NCI-H146 (cell line): ENCODE measurements around the gene SEMA5A.
A peak's percentile ranks its signal among the peaks of the same experiment; 100 is the strongest.

ENCODE experiments used
- DNase-seq: peaks from one replicate; lab custom pipeline; 2025; lab: John Stamatoyannopoulos, UW

The SEMA5A gene

DNA sequence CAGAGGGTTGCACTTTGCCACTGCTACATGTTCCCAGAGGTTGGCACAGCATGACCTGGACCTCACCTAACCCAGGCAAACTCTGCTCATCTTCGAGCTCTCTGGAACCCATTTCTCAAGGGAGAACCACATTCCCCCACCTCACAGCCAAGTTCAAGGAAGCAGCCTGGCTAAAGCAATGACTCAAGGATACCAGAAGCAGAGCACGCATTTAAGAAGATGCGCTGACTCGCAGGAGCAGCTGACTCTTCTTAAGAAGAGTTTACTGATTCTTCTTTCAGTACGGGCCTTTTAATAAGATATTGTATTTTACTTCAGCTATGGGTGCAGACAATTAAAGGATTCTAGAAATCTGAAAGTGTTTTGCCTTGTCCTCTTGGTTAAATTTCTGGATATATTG is 4.1 kb upstream of the SEMA5A start:
- no peak for DNase-seq

DNA sequence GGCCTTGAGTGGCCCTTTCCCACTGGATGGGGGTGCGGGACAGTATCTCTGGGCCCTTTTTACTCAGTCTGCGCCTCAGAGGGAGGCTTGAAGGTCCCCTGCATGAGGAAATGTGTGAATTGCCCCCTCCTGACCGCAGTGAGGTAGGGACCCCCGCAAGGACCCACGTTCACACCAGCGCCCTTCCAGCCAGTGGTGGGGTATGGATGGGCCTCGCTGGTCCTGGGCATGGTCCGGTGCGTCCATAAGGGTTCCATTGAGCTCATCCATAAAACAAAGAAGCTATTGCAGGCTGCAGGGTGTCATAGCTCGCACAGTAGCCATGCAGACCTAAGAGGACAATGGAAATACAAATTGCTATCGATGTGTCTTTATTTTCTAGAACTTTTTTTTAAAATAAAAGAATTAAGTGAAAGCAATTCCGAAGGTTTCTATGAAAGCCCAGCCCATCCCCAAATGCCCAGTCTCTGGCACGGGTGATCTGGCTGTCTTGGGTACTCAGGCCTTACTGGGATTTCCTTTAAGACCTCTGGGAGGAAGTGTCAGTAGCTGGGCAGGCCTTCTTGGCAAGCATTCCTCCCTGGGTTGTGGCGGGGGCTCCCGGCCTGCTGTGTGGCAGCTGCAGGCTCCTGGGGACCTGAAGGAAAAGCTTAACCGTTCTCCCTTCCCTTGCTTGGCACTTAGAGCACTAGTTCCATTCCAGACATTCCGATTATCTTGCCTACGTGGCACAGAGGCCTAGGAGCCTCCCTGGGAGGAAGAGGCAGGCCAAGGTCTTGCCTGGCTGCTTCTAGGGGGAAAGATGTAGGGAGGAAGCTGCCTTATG is 1.5 kb upstream of the SEMA5A start:
- DNase-seq, result no peak

DNA sequence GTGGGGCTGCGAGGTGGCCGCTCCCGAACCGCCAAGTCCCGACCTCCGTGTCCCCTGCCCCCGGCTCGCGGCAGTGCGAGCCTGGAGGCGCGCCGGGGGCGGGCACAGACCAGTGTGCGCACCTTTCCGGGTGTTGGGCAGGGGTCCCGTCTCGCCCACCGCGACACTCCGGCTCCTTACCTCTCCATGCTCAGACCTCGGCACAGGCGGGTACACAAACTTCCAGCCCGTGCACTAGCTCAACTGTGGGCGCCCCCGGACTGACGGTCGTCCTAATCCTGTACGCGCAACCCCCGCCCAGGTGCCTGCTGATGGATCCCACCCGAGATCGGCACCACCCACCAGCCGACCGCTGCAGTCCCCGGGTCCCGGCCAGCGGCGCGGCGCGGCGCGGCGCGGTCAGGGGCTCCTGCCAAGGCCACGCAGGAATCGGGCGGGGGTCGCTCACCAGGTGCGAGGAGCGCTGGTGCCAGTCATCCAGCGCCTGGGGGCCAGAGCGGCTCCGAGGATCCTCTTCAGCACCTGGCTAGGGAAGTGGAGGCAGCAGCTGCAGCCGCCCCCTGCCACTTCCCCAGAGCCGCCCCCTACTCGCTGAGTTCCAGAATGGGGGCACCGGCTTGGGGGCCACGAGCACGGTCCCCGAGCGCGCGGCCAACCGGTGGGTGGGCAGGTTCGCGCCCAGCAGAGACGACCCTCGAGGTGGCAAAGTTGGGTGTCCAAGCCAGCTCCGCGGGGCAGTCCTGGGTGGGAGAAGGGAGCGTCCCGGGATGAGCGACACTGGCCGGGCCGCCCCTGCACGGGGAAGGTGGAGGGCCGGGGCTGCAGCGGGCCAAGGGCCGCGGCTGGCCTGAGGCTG is 511 bp downstream of the SEMA5A start:
- no peak for DNase-seq

GRCh38 chr5:9544502-9545135 is 1.3 kb downstream of the SEMA5A start:
- DNase-seq, result peak; percentile 15

DNA sequence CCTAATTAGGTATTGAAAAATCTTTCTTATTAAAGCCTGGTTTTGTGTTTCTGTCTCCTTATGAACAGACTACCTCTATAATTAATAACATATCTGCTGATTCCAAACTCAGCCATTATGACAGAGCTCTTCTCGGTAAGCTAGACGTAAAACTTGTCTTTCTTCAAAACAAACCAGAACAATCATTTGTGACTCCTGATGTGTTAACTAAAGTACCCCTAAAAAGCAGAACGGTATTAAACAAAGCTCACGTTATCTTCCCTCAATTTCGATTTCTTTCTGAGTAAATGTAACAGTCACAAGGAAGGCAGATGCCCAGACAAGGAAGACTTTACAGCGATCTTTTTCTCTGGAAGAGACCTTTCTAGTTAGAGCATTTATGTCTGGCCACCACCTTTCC is 1.8 kb downstream of the SEMA5A start:
- DNase-seq, result no peak

DNA sequence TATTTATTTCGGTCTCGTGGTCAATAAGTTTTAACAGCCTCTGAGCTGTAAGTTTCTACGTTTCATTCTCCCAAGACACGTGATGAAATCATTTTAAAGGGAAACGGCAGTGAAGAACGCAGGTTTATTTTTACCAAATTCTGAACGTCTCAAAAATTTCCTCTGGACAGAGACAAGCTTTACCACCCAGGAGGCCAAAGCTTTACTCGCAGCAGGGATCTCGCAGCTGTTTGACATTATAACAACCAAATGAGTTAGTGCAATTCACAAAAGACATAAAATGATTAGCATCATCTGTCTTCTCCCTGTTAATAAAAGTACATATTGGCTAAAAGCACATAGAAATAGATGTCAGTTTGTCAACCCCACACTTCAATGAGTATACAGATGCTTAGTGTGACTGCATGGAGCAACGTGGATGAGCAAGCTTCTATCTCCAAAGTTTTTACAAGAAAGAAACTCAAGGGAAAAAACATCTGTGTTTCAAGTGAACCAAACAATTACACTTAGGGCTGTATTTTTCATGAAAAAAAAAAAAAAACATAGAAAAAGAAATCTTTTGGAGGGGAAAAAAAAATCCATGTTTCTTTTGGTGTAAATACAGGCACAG is 2.5 kb downstream of the SEMA5A start:
- DNase-seq, result no peak

GRCh38 chr5:9540791-9541190 is 5.1 kb downstream of the SEMA5A start:
- no peak for DNase-seq

DNA sequence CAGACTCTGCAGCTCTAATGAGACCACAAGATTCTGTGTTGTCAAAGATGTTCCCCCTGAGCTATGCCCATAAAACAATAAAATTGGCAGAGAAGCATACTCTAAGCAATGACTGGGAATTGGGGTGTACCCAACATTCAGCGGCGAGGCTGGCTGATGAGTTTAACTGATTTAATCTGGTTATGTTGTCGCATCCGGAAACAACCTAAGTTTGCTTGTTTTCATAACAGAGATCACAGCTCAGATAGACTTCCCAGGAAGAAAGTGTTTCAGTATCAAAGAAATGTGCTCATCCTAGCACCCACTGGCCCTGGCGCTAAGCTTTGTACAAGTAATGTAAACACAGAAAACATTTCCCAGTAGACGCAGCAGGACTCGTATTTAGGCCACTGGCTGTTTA is 7.4 kb downstream of the SEMA5A start:
- no peak for DNase-seq

GRCh38 chr5:9537223-9538141 is 8.4 kb downstream of the SEMA5A start:
- DNase-seq, result no peak

- no peak for DNase-seq
These were observed 9.2 kb downstream of the SEMA5A start for GRCh38 chr5:9536717-9537116.

GRCh38 chr5:9534881-9535517 is 10.9 kb downstream of the SEMA5A start:
- DNase-seq, result no peak

DNA sequence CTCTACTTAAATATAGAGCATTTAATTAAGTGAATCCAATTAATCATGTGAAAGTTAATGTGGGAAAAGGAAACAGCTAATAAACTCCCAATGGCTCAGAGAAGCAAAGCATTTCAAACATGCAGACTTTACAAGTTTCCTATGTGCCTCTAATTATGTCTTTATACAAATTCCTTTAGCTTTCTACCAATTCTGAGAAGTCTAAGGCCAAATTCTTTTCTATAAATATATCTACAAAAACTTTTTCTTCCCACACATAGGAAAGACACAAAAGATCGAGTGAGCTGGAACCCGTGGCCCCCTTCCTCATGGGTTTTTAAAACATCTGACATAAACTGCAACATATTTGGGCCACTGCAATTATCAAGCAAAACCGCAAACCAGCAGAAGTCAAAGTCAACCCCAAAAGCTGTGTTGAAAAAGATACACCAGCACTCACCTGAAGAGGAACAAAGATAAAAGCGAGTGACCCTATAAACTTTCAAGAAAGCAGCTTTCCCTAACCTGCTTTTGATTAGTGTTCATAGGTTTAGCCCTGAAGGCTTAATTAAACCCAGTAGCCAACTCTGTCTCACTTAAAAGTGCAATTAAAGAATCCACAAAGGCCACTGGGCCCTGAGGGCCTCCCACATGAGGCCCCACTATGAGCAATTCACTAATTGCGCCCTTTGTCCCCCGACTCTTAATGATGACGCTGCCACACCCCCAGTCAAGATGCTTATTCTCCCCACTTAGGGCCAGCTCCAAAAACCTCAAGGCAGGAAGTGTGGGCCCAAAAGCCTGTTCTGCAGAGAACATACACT is 12.1 kb downstream of the SEMA5A start:
- no peak for DNase-seq

GRCh38 chr5:9533096-9533495 is 12.8 kb downstream of the SEMA5A start:
- no peak for DNase-seq

DNA sequence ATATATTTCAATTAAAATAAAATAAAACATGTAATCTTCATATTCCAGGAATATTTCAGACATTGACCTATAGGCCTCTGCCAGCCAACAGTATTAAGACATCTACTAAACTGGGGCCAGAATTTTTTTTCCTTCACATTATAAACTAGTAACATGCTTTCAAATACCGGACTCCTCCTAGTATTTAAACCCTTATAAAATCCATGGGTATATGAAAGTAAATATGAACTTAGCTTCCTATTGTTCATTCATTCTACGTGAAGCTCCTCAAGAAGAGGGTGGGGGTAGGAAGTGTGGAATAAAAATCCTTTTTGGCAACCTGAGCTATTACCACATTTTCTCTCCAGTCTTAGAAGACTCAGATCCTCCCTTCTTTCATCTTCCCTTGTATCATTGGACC is 16.4 kb downstream of the SEMA5A start:
- DNase-seq, result no peak

DNA sequence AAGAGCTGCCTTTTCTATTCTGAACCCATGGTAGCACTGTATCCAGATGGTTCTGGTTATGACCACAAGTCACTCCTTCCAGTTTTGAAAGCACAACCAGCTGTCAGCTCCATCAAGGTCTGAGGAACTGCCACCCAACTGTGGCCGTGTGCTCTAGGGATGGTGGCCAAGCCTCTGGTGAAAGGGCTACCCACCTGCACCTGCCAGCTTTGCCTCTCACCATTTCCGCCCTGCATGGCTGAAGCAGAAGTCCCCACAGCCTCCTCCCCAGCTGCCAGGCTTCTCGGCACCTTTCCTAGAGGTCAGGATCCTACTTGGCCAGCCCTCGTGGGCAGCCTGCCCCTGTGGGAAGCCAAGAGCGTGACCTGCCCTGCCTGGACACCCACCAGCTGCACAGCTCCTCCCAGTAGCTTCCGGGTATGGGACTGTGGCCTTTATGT is 16.8 kb downstream of the SEMA5A start:
- DNase-seq, result no peak

DNA sequence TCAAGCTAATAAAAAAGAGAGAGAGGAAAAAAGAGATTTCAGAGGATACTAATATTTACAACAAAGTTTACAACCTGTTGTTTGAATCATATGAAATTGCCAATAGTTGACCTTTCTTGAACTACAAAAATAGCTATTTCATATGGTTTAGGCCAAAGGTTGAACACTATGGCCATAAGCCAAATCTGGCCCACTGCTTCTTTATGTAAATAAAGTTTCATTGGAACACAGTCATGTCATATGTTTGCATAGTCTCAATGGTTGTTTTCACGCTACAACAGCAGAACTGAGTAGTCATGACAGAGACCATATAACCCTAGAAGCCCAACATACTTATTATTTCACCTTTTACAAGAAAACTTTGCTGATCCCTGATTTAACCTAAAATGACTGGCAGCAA is 20.9 kb downstream of the SEMA5A start:
- DNase-seq, result no peak

- no peak for DNase-seq
These were observed 22.6 kb downstream of the SEMA5A start for GRCh38 chr5:9523090-9523823.

DNA sequence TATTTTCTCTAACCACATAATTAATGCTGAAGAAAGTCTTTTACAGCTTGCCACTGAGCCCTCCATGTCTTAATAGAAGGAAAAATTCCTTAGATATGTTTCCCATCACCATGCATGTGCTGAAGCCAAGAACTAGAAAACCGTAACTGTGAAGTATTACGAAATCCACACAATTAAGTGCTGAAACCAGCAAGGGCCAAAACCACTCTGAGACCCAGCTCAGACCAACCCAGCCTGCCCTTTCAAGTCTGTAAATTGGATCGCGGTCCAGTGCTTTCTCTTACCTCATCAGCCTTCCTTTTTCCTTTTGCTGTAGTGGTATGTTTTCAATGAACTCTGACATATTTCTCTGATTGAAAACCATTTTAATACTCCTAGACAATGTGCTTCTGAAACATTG is 26.3 kb downstream of the SEMA5A start:
- no peak for DNase-seq

DNA sequence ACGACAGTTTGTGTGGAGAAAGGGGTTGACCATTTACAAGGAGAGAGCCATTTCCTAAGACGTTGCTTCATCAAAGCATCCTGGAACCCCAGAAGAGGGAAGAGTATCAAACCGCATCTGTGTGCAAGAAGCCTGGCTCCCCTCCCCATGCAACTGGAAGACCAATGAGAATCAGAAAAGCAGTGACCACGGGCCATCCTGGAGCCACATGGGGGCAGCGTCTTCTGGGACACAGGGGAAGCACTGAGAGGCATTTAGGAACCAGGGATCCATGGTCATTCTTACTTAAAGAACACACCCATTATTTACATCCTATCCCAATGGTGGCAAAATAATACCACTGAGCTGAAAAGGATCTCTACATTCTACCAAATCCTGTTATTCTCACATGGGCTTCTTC is 29.3 kb downstream of the SEMA5A start:
- DNase-seq, result no peak
